HEK293 (cell line): Measurements from ENCODE around the gene ARPP19.

ENCODE experiments used
- ZNF157 ChIP-seq: fragments of 450-650 bp; formaldehyde crosslinking; IDR thresholded peaks from 2 replicates; pipeline ENCODE4 v1.5.1; 2016; ENCODE audit warnings: missing biosample characterization, missing genetic modification characterization
- ZNF600 ChIP-seq: fragments of 450-650 bp; formaldehyde crosslinking; IDR thresholded peaks from 2 replicates; pipeline ENCODE4 v1.5.1; 2016; ENCODE audit warnings: missing biosample characterization, missing genetic modification characterization
- TF ChIP-seq, protein P1 (sequence below): fragments of 450-650 bp; formaldehyde crosslinking; IDR thresholded peaks from 2 replicates; pipeline ENCODE4 v1.5.1; 2016; ENCODE audit warnings: missing biosample characterization, missing genetic modification characterization

- TF ChIP-seq ZNF600 (tag by site-specific recombination) (no peak), ZNF157 (tag by site-specific recombination) (no peak)
- TF ChIP-seq, protein P1, sequence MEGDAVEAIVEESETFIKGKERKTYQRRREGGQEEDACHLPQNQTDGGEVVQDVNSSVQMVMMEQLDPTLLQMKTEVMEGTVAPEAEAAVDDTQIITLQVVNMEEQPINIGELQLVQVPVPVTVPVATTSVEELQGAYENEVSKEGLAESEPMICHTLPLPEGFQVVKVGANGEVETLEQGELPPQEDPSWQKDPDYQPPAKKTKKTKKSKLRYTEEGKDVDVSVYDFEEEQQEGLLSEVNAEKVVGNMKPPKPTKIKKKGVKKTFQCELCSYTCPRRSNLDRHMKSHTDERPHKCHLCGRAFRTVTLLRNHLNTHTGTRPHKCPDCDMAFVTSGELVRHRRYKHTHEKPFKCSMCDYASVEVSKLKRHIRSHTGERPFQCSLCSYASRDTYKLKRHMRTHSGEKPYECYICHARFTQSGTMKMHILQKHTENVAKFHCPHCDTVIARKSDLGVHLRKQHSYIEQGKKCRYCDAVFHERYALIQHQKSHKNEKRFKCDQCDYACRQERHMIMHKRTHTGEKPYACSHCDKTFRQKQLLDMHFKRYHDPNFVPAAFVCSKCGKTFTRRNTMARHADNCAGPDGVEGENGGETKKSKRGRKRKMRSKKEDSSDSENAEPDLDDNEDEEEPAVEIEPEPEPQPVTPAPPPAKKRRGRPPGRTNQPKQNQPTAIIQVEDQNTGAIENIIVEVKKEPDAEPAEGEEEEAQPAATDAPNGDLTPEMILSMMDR (tag by site-specific recombination), result no peak
Measured at GRCh38 chr15:52498706-52499105, 70.1 kb downstream of the ARPP19 start.
